ENCODE data around the gene ZNF100. TPM values are rescaled to one million over a fixed set of nuclear protein-coding genes. Genes with fewer than 3 reads are reported as not detected.
"Not testable (repeated sequence)": the region's sequence is repeated elsewhere in the genome, so short reads cannot be mapped to it uniquely, and the experiment has no call there.

The ZNF100 gene
- total RNA-seq = 4.5 to 6.6 TPM (median 5.4 TPM) in 3 replicates
- long read RNA-seq, full-length matches to known transcripts = 2 of 4 reads
- long read RNA-seq, partial matches to known transcripts = 0 of 4 reads
- long read RNA-seq, other reads (novel, unspliced or antisense) = 2 of 4 reads

DNA sequence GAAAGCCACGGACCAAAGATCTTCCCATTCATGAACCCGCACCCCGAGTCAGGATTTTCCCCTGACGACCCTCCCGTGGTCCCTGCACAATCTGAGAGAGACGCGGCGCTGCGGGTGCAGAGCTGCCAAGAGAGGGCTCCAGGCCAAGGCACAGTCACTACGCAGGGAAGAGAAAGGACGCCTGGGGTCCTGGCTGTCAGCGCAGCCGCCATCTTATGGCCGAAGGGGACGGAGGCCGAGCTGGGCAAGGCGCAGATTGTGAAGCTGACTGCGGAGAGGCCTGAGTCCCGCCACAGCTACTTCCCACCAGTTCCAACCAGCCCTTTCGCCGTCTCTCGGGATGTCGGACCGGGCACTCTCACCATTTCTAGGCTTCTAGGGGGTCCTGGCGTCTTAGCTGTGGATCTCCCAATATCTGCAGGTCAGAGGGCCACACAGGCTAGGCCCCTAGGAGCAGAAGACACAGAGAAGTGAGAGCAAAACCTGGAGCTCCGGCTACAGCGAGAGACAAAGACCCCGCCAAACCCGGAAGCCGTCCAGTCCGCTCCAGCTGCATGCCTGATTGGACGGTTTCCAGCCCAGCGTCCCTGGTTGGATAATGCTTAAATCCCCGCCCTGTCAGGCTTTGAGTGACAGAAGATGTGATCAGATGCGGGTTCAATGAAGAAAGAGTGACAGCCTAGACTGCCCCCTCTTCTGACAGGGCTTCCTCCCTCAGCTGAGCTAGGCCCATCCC, at the start of gene ZNF100:
Gene ZNF100, minus strand, starts transcription at position 515 of the 736 bp plus-strand sequence. Its CDS starts 150 bp downstream, at position 365.
- TF ChIP-seq, protein P1, sequence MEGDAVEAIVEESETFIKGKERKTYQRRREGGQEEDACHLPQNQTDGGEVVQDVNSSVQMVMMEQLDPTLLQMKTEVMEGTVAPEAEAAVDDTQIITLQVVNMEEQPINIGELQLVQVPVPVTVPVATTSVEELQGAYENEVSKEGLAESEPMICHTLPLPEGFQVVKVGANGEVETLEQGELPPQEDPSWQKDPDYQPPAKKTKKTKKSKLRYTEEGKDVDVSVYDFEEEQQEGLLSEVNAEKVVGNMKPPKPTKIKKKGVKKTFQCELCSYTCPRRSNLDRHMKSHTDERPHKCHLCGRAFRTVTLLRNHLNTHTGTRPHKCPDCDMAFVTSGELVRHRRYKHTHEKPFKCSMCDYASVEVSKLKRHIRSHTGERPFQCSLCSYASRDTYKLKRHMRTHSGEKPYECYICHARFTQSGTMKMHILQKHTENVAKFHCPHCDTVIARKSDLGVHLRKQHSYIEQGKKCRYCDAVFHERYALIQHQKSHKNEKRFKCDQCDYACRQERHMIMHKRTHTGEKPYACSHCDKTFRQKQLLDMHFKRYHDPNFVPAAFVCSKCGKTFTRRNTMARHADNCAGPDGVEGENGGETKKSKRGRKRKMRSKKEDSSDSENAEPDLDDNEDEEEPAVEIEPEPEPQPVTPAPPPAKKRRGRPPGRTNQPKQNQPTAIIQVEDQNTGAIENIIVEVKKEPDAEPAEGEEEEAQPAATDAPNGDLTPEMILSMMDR (IDR thresholded peaks at IDR 0.05) = no peak
- H3K4me3 Mint-ChIP-seq (ENCODE audit: unreplicated experiment) = peak within 1 kb of the TSS; percentile 91
- H3K9me3 Mint-ChIP-seq (ENCODE audit: low read depth) = no peaks in the 10 kb centered on the region
- peak within 1 kb of the TSS; percentile 99 for H3K27ac Mint-ChIP-seq (ENCODE audit: unreplicated experiment)
- peak; percentile 97 for DNase-seq (ENCODE audit: low spot score)
- no peaks in the 10 kb centered on the region for H3K27me3 Mint-ChIP-seq (ENCODE audit: low read depth)
- peaks cover 13% of the 10 kb centered on the region for H3K36me3 Mint-ChIP-seq (ENCODE audit: low read depth)
- H3K4me1 Mint-ChIP-seq (ENCODE audit: low read depth) = peaks cover 18% of the 10 kb centered on the region

DNA sequence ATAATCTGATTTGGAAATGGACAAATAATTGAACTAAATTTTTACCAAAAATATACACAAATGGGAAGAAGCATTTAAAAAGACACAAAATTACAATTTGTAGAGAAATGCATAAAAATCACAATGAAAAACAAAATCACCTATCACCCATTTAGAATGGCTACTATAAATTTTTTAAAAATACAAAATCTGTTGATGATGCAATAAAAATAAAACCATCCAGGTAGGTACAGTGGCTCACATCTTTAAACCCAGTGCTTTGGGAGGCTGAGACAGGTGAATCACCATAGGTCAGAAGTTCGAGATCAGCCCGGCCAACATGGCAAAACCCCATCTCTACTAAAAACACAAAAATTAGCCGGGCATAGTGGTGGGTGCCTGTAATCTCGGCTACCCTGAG, 45.1 kb upstream of the ZNF100 start:
- Mint-ChIP-seq H3K9me3 (ENCODE audit: low read depth) (peaks cover 57% of the 10 kb centered on the region), H3K4me1 (ENCODE audit: low read depth) (no peaks in the 10 kb centered on the region), H3K27me3 (ENCODE audit: low read depth) (no peaks in the 10 kb centered on the region), H3K36me3 (ENCODE audit: low read depth) (peaks cover 77% of the 10 kb centered on the region), H3K4me3 (ENCODE audit: unreplicated experiment) (no peak overlapping the region), H3K27ac (ENCODE audit: unreplicated experiment) (no peak overlapping the region)
- DNase-seq (ENCODE audit: low spot score) = no peak
- TF ChIP-seq, protein P1 (IDR thresholded peaks at IDR 0.05) = no peak

DNA sequence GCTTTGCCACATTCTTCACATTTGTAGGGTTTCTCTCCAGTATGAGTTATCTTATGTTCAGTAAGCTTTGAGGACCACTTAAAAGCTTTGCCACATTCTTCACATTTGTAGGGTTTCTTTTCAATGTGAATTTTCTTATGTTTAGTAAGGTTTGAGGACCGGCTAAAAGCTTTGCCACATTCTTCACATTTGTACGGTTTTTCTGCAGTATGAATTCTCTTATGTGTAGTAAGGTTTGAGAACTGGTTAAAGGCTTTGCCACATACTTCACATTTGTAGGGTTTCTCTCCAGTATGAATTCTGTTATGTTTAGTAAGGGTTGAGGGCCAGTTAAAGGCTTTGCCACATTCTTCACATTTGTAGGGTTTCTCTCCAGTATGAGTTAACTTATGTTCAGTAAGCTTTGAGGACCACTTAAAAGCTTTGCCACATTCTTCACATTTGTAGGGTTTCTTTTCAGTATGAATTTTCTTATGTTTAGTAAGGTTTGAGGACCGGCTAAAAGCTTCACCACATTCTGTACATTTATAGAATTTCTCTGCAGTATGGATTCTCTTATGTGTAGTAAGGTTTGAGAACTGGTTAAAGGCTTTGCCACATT, 41.1 kb upstream of the ZNF100 start:
- Mint-ChIP-seq H3K9me3 (ENCODE audit: low read depth) (peaks cover 49% of the 10 kb centered on the region), H3K36me3 (ENCODE audit: low read depth) (peaks cover 65% of the 10 kb centered on the region)
- not testable (repeated sequence) for H3K4me3 Mint-ChIP-seq (ENCODE audit: unreplicated experiment); H3K27me3 Mint-ChIP-seq (ENCODE audit: low read depth); DNase-seq (ENCODE audit: low spot score); H3K4me1 Mint-ChIP-seq (ENCODE audit: low read depth); H3K27ac Mint-ChIP-seq (ENCODE audit: unreplicated experiment)

DNA sequence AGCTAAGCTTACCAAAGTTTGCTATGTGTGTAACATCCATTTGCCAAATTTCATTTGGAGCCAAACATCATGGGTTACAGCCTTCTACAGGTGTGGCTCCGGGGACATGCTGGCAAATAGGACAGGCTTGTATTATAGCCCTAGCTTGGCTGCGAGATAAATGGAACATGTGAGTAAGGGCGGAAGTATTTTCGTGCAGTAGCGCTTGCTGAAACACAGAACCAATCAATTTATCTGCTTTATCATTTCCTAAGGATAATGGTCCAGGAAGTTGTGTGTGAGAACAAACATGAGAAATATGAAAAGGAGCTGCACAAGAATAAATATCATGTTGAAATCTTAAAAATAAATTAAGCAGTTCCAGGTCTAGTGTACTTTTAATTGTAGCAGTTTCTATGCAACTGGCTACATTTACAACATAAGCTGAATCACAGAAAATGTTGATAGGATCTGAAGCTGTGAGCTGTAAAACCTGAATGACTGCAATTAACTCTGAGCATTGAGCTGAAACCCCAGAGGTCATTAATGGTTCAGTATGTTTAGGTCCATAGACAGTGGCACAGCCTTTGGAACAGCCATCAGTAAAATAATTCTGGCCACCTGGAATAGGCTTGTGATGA, 22.2 kb upstream of the ZNF100 start:
- H3K36me3 Mint-ChIP-seq (ENCODE audit: low read depth) = no peaks in the 10 kb centered on the region
- H3K27ac Mint-ChIP-seq (ENCODE audit: unreplicated experiment) = no peak overlapping the region
- peaks cover 47% of the 10 kb centered on the region for H3K9me3 Mint-ChIP-seq (ENCODE audit: low read depth)
- H3K27me3 Mint-ChIP-seq (ENCODE audit: low read depth) = no peaks in the 10 kb centered on the region
- no peak overlapping the region for H3K4me3 Mint-ChIP-seq (ENCODE audit: unreplicated experiment)
- no peak for DNase-seq (ENCODE audit: low spot score)
- no peaks in the 10 kb centered on the region for H3K4me1 Mint-ChIP-seq (ENCODE audit: low read depth)
- TF ChIP-seq, protein P1 (IDR thresholded peaks at IDR 0.05) = no peak

DNA sequence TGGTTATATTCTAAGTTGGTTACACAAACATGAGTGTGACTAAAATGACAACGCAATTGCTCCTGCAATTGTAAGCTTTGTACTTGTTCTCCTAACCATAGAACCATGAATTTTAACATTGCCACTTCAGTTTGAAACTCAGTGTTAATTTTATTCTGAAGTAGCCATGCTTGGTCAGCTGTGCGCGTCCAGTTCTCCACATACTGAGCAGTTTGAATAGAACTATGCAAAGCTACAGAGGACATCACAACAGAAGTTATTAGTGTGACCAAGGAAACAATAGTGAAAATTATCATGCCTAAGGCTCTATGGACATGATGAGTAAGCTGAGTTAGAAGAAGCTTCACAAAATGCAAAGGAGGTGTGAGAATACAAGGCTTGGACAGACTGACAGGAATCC, 19.6 kb upstream of the ZNF100 start:
- Mint-ChIP-seq H3K36me3 (ENCODE audit: low read depth) (no peaks in the 10 kb centered on the region), H3K27ac (ENCODE audit: unreplicated experiment) (no peak overlapping the region), H3K9me3 (ENCODE audit: low read depth) (peaks cover 49% of the 10 kb centered on the region), H3K27me3 (ENCODE audit: low read depth) (no peaks in the 10 kb centered on the region), H3K4me1 (ENCODE audit: low read depth) (no peaks in the 10 kb centered on the region), H3K4me3 (ENCODE audit: unreplicated experiment) (no peak overlapping the region)
- DNase-seq (ENCODE audit: low spot score) = no peak
- TF ChIP-seq, protein P1 (IDR thresholded peaks at IDR 0.05) = no peak

DNA sequence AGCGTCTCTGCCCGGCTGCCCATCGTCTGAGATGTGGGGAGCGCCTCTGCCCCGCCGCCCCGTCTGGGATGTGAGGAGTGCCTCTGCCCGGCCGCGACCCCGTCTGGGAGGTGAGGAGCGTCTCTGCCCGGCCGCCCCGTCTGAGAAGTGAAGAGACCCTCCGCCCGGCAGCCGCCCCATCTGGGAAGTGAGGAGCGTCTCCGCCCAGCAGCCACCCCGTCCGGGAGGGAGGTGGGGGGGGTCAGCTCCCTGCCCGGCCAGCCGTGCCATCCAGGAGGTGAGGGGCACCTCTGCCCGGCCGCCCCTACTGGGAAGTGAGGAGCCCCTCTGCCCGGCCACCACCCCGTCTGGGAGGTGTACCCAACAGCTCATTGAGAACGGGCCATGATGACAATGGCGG, 8.4 kb upstream of the ZNF100 start:
- not testable (repeated sequence) for H3K36me3 Mint-ChIP-seq (ENCODE audit: low read depth); H3K4me3 Mint-ChIP-seq (ENCODE audit: unreplicated experiment); H3K9me3 Mint-ChIP-seq (ENCODE audit: low read depth); H3K27me3 Mint-ChIP-seq (ENCODE audit: low read depth); H3K27ac Mint-ChIP-seq (ENCODE audit: unreplicated experiment); DNase-seq (ENCODE audit: low spot score); H3K4me1 Mint-ChIP-seq (ENCODE audit: low read depth)

DNA sequence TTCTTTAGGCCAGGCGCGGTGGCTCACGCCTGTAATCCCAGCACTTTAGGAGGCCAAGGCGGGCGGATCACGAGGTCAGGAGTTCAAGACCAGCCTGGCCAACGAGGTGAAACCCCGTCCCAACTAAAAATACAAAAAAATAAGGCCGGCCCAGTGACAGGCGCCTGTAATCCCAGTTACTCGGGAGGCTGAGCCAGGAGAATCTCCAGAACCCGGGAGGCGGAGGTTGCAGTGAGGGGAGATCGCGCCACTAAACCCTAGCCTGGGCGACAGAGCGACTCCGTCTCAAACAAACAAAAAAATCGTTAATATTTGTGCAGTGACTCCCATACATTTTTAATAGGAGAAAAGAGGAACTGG, 694 bp downstream of the ZNF100 start:
- Mint-ChIP-seq H3K27ac (ENCODE audit: unreplicated experiment) (peak overlapping the region; percentile 99), H3K4me1 (ENCODE audit: low read depth) (peaks cover 18% of the 10 kb centered on the region), H3K4me3 (ENCODE audit: unreplicated experiment) (peak overlapping the region; percentile 91), H3K36me3 (ENCODE audit: low read depth) (peaks cover 15% of the 10 kb centered on the region)
- H3K27me3 Mint-ChIP-seq (ENCODE audit: low read depth); H3K9me3 Mint-ChIP-seq (ENCODE audit: low read depth); DNase-seq (ENCODE audit: low spot score): not testable (repeated sequence)

All from chondrocyte (in vitro differentiated cells).